Fibroblast of peridontal ligament (primary cell): Measurements from ENCODE around the gene APOBEC3C.
A peak's percentile ranks its signal among the peaks of the same experiment; 100 is the strongest.
"Not testable (repeated sequence)": the region's sequence is repeated elsewhere in the genome, so short reads cannot be mapped to it uniquely, and the experiment has no call there.

Experiments
- DNase-seq: peaks from one replicate; pipeline ENCODE4 v3.0.0-alpha.2; 2010; ENCODE audit errors: extremely low read depth

Gene APOBEC3C

DNA sequence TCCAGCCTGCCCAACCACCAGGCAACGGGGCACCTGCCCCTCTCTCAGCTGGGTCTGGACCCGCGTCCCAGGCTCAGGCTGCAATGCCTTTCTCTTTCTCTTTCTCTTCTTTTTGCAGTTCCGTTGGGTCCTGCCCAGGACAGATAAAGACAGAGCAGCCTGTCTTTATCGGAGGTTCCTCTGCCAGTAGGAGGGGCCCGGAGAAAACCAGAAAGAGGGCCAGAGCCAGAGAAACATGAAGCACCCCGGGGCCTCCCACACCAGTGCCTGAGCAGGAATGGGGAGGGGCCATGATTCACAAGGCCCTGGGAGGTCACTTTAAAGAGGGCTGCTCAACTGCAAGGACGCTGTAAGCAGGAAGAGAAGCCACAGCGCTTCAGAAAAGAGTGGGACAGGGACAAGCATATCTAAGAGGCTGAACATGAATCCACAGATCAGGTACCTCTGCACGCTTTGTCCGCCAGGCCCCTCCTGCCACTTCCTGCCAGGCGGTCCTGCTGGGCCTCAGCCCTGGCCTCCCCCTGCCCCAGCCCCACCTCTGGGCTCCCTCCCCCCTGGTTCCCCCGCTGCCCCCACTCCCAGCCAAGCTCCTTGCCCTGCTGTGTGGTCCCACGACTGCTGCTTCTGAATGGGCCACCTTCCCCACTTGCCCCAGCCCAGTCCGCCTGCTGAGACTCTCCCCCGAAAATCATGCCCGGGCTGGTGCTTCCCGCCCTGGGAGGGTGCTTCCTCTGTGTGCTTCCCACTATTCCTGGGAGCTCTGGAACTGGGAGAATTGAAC, at the start of gene APOBEC3C:
Gene APOBEC3C, plus strand, starts transcription at position 316 of the 781 bp plus-strand sequence. Its CDS starts 106 bp downstream, at position 422.
- peak; percentile 86 for DNase-seq

DNA sequence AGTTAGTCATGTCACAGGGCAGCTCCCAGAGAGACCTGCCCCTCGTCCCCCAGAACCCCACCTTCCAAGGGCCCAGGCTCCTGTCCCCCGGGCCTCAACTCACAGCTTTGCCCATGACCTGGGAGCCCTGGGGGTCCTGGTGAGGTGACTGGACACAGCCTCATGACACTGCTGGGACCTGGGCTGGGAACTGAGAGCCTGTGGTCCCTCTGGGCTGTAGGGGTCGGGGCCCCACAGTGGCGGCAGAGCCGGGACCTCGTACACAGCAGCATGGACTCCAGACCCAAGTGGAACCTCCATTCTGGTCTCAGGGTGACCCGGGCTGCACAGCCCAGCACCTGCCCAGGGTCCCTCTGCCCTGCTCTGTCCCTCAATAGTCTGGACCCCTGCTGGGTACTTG, 49.8 kb upstream of the APOBEC3C start:
- no peak for DNase-seq

DNA sequence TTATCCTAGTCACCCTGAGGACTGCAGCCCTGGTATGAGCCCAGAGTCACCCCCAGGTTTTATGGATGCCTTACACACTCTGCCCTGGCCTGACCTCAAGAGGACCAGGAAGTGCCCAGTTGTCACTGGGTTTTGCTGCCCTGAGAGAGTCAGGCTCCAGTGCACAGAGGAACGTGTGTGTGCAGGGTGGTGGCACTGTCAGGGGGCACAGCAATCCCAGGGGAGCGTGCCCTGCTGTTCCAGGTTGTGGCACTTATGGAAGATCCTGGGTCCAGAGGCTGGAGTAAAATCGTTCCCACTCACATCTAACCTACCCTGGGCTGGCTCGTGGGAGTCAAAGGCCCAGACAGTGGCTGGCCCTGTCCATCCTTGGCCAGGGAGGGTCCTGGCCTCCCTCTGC, 49.1 kb upstream of the APOBEC3C start:
- no peak for DNase-seq

DNA sequence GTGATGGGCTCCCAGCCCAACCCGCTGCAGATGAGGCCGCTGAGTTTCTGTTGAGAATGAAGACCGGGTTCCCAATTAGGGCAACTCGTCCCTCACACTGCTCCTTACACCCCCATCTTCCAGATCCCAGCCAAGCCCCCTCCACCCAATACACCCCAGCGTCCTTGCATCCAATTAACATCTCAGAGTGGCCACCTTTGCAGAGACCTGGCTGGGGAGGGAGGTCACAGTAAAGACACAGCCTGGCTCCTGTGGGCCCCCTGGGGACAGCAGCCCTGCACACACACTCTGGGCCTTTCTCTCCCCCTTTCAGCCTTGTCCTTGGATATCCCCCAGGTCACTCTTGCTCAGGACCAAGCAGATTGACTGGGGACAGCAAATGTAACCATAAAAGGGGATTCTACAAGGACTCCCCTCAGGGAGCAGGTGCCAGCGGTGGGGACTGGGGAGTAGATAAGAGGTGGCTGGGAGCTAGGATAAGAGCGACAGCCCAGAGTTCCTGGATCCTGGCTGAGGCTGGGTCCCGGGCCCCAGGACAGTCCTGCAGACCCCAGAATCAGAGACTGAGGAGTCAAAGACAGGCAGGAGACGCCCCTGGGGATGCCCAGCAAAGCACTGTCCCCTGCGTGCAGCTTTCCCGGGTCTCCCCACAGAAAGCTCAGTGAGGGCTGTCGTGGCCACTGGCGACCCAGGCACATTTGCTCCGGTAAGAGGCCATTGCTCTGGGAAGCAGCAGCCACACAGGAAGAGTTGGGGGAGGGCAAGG, 48.3 kb upstream of the APOBEC3C start:
- DNase-seq = no peak

DNA sequence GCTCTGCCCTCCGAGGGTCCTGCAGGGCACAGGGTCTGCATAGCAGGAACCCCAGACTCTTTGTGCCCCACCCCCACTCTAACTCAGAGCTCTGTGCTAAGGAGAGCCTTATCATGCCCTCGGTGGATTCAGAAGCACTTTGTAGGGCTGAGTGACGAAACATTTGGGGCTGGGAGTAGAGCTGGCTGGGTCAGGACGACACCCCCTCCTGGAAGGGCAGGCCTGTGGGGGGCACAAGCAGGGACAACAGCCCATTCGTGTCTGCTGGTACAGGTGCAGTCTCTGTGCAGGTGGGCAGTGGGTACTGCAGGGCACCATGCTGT, 47.7 kb upstream of the APOBEC3C start:
- no peak for DNase-seq

DNA sequence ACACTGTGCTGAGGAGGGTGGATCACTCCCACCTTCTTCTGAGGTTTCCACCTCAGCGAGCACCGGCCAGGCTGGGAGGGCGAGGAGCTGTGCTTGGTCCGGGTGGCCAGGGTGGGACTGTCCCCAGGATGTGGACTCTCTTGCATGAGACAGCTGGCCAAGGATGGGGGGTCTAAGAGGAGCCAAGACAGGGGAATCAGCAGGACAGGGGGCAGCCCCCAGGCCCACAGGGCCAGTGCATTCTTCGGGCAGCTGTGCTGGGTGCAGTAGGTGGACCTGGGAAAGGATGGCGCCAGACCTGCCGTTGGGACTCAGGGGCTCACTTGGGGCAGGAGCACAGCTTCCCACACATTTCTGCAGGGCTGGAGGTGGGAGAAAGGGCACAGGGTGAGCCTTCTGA, 47.1 kb upstream of the APOBEC3C start:
- no peak for DNase-seq

DNA sequence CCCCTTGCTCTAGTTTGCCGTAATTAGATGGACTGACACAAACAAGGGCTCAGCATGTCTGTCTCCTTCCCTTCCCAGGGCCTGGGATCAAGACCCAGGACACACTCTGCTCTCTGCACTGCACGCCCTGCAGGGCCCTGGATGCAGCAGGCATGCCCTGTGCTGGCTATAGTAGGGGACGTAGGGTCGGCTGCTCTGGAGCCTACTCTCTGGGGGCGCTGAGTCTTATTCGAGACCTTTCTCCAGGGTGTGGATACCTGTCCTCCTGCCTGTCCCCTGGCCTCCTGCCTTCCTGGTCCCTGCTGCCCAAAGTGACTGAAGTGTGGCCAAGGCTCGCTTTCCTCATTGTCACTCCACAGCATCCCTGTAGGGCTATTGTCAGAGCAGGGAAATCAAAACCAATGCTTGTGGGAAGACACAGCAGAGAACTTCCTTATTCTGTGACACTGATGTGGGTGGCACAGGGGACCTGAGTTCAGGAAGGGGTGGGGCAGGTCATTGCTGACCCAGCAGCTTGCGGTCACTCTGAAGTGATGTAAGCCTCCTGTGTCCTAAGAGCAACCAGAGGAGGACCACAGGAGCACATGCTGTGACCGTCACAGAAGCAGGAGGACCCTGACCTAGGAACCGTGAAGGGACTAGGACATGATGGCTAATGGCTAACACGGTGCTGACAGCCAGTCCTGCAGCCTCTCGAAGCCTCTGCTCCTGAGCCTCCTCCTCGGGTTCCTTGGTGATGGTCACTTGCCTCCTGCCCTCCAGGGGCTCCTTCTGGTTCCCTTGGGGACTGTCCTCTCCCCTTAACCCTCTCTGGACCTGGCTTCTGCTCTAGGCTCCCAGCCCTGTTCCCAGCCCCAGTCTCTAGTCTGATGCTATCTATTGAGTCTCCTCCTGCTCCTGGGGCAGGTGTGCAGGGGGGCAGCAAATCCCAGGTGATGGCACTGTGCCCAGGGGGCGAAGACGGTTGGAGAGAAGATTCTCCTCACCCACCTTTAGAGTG, 46.3 kb upstream of the APOBEC3C start:
- DNase-seq = no peak

DNA sequence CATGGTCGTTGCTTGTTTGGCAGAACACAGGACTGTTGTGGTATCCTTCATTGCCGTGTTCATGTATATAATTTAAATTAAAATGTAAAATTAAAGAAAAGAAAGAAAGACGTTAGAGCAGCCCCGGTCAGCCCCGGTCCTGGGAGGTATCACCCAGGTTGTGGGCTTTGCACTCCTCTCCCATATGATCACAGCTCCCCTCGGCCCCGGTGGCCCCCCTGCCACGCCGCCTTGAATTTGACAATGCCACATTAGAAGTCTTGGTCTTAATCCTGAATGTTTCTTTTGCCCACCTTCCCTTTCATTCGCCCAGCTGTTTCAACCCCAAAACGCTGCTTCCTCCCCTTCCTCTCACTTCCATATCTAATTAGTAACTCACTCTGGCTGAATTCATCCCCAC, 45.3 kb upstream of the APOBEC3C start:
- no peak for DNase-seq

DNA sequence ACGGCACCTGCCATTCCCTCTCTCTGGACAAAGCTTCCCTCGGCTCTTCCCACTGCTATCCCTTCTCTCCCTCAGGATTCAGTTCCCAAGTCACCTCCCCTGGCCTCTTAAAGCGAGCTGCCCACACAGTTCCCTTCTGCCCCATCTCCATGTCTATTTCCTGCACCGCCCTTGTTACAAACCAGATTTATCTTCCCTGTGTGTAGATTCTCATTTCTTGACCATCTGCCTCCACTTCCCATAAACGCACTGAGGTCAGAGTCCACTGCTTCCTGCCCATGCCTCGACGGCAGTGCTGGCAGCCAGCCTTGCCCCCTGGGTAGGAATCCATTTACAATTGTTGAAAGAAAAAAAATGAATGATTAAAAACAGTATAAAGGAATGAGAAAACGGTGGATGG, 43.5 kb upstream of the APOBEC3C start:
- no peak for DNase-seq

DNA sequence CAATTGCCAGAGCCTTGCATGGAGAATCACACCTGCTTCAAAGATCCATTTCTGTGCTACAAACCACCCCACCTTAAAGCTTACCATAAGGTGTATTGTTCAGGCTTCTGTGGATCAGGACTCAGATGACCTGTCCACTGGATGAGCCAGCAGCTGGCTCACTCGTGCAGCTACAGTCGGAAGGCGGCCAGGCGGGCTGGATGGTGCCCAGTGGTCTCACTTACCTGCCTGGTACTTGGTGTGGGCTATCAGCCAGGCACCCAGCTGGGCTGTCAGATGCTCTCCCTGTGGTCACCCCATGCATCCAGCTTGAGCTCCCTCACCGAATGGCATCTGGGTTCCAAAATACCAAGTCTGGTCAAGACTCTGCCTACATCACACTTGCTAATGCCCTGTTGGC, 42.9 kb upstream of the APOBEC3C start:
- no peak for DNase-seq

DNA sequence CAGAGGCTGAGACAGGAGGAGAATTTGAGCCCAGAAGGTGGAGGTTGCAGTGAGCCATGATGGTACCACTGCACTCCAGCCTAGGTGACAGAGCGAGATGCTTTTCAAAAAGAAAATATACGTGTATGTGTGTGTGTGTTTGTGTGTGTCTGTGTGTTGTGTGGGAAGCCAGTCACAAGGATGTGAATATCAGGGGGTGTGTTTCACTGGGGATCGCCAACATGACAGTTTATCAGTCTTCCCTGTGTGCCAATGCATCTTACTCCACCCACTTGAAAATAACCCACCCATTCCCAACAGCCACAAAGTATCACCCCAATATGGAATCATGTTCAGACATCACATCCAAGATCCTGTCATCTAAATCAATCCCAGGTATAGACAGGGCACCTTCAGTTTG, 42.3 kb upstream of the APOBEC3C start:
- DNase-seq = no peak

DNA sequence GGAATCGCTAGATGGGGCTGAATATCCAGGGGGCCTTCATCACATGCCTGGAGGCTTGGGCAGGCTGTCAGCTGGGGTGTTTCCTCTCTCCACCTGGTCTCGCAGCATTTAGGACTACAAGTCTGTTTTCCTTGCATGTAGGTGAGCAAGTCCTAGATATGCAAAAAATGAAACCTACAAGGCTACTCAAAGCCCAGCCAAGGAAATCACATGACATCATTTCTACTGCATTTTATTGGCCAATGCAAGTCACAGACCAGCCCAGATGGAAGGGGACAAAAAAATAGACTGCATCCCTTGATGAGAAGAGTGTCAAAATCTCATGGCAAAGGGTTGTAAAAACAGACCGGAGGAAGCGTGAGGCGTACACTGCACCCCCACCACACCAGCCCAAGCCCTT, 41.5 kb upstream of the APOBEC3C start:
- no peak for DNase-seq

DNA sequence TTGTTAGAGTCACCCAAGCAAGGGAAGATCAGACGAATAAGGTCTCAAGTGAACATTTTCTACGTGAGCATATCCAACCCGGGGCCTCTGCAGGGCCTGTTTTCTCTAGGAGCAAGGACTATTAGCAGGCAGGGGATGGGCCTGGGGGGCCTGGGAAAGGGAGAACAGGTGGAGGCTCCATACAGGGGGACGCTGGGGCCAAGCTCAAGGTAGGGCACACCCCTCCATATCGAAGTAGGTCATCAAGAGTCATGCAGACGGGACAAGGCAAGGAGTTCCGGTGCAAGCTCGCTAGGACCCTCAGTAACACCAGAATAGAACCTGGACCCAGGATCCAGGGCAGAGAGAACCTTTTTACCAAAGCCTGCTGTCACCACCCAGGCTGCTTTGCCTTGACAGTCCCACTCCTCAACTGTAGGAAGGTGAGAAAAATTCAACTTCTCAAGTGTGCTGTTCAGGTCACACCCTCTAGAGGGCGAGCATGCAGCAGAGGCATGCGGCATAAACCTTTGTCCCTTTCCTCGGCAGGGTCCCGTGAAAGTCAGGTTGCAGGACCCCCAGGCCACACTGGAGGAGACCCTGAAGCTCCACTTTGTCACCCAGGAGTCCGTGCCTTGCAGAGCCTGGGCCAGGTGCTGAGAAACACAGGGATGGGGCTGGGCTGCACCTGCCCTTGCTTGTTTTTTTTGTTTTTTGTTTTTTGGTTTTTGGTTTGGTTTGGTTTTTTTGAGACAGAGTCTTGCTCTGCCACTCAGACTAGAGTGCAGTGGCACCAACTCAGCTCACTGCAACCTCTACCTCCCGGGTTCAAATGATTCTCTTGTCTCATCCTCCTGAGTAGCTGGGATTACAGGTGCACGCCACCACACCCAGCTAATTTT, 40.5 kb upstream of the APOBEC3C start:
- peak; percentile 24 for DNase-seq

DNA sequence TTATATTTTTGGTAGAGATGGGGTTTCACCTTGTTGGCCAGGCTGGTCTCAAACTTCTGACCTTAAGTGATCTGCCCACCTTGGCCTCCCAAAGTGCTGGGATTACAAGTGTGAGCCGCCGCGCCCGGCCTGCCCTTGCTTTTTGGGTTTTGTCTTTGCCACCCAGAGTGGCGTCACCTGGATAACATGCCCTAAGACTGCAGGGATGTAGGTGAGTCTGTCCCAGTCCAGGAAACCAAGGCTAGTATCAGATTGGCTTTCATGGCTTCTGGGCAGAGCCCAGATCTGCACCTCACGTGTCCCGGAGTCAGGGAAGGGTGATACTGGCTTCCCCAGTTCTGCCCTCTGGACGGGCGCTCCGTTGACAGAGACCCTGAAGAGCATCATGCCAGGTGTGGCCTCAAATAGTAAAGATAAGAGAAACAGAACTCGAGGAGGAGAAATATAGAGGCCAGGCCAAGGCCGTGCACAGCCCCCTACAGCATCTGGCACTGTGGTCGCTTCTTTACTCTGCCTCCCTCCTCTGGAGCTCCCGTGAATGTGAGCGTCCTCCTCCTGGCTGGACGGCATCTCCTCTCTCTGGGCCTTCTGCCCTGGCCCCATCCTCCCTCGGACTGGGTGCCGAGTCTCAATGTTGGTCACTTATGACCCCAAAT, 39.8 kb upstream of the APOBEC3C start:
- no peak for DNase-seq

DNA sequence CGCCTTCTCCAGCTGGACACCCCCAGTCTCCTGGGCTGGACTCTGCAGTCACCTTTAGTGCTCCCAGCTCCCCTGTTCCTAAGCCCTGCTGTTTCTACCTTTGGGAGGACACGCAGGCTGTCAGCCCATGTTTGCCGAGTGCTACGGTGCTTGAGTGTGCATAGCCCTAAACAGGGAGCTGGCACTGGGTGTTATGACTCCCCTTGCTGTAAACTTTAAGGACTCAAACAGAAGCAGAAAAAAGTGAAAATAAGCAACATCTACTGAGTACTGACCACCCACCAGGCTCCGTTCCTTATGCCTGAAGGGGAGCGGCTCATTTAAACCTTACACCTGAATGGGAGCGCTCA, 39.3 kb upstream of the APOBEC3C start:
- DNase-seq = no peak

DNA sequence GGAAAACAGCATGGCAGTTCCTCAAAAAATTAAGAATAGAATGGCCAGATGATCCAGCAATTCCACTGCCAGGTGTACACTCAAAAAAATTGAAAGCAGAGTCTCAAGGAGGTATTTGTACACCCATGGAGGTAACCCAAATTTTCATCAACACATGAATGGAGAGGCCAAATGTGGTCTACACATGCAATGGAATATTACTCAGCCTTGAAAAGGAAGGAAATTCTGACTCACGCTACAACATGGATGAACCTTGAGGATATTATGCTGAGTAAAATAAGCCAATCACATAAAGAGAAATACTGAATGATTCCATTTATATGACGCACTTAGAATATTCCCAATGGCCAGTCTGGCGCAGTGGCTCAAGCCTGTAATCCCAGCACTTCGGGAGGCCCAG, 36.8 kb upstream of the APOBEC3C start:
- not testable (repeated sequence) for DNase-seq

DNA sequence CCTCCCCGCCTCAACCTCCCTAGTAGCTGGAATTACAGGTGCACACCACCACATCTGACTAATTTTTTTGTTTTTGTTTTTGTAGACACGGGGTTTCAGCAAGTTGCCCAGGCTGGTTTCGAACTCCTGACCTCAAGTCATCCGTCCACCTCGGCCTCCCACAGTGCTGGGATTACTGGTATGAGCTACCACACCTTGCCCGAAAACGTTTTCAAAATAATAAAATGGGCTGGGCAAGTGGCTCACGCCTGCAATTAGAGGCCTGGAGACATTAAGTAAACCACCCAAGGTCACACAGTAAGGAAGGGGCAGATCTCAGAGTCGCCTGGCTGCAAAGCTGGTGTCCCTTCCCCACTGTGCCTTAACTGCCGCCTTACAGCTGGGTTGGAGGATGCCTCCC, 33.5 kb upstream of the APOBEC3C start:
- DNase-seq = not testable (repeated sequence)

DNA sequence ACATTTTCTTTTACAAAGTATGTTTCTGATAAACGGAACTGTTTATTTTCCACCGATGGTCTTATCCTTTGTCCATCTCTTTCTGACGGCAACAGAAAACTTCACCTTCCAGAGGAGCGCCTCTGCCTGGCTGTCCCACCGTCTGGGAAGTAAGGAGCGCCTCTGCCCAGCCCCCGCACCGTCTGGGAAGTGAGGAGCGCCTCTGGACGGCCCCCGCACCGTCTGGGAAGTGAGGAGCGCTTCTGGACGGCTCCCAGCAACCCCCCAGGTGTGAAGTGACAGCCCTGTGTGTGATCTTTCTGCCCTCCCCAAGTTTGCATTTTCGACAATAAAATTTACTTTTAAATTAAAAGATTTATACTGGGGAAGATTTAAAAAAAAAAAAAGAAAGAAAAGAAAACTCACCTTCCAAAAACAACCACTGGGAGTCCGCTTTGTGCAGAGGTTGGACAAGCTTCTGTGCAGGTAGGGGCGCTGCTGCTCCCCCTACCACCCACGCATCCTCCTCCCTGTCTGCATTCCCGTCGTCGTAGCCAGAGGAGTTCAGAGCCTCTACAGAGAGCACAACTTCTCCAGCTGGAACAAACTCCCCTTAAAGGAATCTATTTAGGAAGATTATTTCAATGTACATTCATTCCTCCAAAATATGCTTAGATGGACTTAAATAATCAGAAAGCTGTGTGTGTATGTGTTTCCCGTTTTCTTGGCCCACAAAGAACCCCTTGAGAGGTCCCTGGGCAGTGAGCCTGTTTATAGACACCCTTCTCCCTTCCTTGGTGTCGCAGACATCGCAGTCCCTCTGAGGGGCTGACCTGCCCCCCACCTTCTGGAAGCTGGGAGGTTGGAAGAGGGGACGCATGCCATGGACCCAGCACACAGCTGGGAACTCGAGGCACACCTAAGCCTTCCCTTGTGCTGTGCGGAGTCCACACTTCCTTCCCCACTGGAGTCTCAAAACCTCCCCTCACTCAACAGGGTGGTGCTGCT, 32.8 kb upstream of the APOBEC3C start:
- DNase-seq = peak; percentile 11
